Fibroblast of the conjunctiva (primary cell): ENCODE measurements around the gene PRPF40A.
A peak's percentile ranks its signal among the peaks of the same experiment; 100 is the strongest.
"Not testable (repeated sequence)": the region's sequence is repeated elsewhere in the genome, so short reads cannot be mapped to it uniquely, and the experiment has no call there.

ENCODE experiments used
- DNase-seq: peaks from one replicate; pipeline ENCODE4 v3.0.0-alpha.2; 2010; ENCODE audit warnings: low read depth

The PRPF40A gene

DNA sequence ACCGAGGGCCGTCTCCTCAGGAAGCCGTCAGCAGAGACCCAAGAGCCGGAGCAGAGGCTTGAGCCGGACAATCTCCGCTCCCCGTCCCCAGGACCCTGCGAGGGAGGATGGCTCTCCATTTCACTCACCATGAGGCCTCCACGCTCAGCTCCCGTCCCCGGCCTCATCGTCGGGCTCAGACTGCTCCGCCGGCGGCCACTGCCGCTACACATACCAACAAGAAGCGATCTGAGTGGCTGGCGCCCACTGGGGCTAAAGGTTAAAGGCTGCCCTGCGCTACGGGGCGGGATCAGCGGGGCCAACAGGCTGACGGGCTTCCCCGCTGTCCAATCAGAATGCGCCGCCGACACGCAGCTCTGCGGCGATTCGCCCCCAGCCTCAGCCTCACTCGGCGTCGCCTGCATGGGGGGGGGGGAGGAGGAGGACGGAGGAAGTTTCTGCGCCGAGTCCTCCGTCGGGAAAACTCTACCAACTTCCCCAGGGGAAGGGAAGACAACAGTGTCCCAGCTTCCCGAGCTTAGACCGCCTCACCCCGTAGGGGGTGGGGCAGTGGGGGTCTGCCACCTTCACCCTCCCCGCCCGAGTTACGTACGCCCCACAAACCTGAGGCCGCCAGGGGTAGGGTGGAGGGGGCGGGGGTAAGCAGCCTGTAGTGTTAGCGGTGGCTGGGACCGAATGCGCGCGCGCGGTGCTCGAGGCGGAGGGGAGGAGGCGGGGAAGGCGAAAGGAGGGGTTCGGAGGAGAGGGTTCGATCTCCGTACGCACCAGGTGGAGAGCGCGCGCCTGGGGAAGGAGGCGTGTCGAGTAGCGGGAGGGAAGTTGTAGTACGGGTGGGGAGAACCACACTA is at the start of gene PRPF40A:
Gene PRPF40A (minus strand): TSS at position 234 of the 848 bp plus-strand sequence. CDS start 22 bp downstream, at position 212.
- peak; percentile 97 for DNase-seq

DNA sequence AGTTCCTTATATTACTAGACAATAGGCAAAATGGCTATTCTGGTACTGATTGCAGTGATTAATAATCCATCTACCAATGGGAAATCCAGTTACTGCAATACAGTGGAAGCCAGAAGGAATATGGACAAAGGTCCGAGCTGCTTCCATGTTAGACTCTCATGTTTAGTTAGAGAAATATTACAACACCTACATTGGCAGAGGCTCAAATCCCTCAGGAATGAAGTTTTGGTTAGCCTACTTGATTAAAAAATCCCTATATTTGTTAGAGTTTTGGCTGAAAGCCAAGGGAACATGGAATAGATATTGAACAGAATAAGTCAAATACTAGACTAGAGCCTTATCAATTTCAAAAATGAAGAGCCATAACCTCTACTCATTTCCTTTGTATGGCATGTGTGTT is 49.7 kb upstream of the PRPF40A start:
- peak; percentile 13 for DNase-seq

DNA sequence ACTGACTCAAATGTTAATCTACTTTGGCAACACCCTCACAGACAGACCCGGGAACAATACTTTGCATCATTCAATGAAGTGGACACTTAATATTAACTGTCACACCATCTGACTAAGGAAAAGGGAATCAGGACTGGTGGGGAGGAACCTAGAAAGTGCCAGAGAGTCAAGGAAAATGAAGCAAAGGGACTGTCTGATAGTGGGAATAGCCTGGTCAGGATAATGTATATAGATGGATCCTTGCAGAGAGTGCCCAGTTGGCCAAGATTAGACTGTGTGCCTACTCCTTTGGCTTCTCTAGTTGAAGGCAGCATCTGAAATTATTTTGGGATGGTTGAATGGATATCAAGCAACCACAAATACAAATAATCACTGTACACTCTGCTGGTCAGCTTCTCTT is 46.4 kb upstream of the PRPF40A start:
- no peak for DNase-seq

DNA sequence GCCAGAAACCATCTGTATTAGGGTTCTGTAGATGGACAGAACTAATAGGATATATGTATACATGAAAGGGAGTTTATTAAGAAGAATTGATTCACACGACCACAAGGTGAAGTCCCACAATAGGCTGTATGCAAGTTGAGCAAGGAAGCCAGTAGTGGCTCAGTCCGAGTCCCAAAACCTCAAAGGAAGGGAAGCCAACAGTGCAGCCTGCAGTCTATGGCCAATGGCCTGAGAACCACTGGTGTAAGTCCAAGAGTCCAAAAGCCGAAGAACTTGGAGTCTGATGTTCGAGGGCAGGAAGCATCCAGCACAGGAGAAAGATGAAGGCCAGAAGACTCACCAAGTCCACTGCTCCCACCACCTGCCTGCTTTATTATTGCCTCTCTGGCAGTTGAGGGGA is 45.9 kb upstream of the PRPF40A start:
- DNase-seq: not testable (repeated sequence)

DNA sequence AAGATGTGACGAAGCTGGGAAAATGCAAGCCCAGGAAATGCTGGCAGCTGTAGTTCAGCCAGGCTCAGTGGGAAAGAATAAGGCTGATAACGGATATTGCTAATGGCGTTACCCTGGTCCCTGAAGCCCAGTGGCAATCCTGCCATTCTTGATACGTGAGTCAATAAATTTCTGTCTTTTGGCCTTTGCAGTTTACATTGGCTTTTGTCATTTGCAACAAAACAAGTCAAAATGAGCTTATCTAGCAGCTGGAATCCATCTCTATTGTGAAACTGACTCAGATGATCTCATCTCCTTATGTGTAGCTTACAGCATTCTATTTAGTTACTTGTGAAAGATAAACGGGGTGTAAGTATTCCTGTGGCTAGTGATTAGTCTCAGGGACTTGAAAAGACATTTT is 44.9 kb upstream of the PRPF40A start:
- peak; percentile 44 for DNase-seq

DNA sequence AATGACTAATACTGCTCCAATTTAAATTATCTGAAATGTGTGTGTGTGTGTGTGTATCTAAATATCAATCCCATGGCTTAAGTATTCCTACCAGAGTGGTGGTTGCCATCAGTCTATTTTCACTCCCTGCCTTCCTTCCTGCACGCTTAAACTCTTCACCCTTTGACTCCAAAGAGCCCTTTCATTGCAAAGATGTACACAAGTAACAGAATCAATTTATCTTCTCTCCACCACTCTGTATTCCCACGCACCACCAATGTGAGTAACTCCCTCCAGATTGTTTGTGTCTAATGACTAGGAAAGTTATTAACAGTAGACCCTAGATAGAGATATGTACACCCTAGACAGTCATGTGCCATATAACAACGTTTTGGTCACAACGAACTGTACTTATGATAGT is 44.0 kb upstream of the PRPF40A start:
- no peak for DNase-seq

DNA sequence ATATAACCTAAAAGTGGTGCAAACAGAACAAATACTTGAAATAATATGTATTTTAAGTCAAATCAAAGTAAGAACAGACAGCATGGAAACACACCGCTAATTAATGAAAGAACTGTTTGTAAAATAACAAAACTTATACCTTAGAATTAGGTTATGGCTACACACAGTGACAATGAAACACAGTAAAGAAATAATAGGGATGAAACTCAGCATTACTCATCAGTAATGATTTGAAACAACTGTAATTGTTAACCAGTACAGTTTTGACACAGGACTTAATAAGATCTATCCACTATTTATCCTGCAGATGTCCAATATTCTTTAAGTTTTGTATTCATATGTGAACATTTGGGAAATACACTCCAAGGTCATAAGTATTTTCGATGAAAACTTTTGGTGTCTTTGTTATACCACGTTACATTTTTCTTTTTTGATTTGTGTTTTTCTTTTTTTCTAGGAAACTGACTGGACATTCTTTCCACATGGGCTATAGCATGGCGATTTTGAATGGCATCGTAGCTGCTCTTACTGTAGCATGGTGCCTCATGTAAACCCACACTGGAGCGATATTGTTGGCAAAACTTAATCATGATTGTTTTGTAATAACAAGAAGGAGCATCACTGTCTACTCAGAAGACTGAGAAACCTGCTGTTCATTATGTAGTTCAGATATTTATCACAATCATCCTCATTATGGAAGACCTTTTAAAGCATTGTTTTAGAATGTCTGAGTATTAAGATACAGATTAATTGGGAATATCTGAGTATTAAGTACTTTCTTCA is 42.2 kb upstream of the PRPF40A start:
- no peak for DNase-seq

DNA sequence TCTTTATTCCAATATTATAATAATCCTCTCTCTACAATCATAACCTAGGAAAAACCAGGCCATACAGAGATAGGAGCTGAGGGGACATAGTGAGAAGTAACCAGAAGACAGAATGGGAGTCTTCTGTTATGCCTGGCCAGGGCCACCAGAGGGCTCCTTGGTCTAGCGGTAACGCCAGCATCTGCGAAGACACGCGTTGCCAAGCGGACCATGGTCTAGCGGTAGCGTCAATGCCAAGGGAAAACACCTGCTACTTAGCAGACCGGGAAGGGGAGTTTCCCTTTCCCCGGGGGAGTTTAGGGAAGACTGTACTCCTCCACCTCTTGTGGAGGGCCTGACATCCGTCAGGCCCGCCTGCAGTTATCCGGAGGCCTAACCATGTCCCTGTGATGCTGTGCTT is 37.8 kb upstream of the PRPF40A start:
- DNase-seq: no peak

DNA sequence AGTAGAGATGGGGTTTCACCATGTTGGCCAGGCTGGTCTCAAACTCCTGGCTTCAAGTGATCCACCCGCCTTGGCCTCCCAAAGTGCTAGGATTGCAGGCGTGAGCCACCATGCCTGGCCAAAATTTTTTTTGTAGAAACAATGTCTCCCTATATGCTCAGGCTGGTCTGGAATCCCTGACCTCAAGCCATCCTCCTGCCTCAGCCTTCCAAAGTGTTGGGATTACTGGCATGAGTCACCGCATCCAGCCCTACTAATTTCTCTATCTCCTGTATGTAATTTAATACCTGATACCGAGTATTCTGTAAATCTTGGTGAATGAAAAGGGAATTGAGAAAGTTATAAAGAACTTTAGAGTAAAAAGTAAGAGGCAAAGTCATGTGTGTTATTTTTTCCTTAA is 30.5 kb upstream of the PRPF40A start:
- DNase-seq: not testable (repeated sequence)

DNA sequence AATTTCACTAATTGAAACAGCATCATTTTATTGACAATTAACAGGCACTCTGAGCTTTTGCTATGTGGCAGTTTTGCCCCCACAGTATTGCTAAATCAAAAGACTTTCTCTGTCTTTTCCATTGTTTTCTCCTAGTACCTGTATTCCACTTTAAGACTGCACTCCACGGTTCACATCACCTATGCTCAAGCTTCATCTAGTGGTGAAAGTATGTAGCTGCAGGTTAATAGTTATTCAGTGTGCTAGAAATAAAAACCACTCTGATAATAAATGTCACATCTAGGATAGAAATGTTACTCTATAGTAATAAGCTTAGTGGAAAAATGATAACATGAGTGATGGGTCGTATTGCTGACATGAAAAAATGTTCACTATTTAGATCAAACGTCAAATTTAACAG is 25.7 kb upstream of the PRPF40A start:
- DNase-seq: no peak

DNA sequence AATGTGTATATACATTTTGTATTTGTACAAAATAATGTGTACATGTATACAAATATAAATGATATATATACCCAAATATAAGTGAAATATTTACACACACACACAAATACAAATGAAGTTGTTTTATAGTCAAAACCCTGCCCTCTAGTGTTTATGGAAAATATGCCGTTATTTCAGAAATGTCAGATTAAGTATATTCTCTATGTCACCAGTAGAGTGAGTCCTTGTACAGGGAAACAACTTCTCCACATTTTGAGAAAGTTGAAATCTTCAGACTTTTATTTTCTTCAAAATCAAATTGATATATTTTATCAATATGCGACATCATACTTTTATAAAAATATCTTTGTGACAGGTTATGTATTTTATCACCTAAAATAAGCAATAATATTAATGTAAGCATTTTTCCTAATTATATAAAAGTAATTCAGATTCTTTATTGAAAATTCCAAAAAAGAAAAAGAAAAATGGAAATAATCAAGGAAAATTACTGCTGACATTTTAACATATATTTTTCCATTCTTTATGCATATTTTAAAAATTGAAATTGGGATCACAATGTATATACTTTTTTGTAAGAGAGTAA is 23.6 kb upstream of the PRPF40A start:
- DNase-seq: peak; percentile 56

DNA sequence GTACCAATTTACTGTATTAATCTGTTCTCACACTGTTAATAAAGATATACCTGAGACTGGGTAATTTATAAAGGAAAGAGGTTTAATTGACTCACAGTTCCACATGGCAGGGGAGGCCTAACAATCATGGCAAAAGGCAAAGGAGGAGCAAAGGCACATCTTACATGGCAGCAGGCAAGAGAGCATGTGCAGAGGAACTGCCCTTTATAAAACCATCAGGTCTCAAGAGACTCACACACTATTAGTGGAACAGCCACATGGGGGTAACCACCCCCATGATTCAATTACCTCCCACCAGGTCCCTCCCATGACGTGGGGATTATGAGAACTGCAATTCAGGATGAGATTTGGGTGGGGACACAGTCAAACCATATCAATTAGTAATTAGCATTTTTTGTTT is 22.4 kb upstream of the PRPF40A start:
- DNase-seq: not testable (repeated sequence)

DNA sequence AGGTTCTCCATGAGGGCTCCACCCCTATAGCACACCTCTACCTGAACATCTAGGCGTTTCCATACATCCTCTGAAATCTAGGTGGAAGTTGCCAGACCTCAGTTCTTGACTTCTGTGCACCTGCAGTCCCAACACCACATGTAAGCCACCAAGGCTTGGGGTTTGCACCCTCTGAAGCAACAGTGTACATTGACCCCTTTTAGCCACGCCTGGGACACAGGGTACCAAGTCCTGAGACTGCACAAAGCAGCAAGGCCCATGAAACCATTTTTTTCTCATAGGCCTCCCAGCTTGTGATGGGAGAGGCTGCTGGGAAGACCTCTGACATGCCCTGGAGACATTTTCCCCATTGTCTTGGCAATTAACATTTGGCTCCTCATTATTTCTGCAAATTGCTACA is 21.2 kb upstream of the PRPF40A start:
- DNase-seq: no peak

DNA sequence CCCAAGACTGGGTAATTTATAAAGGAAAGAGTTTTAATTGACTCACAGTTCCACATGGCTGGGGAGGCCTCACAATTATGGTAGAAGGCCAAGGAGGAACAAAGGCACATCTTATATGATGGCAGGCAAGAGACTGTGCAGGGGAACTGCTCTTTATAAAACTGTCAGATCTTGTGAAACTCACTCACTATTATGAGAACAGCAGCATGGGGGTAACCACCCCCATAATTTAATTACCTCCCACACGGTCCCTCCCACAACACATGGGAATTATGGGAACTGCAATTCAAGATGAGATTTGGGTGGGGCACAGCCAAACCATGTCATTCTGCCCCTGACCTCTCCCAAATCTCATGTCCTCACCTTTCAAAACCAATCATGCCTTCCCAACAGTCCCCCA is 20.2 kb upstream of the PRPF40A start:
- not testable (repeated sequence) for DNase-seq

DNA sequence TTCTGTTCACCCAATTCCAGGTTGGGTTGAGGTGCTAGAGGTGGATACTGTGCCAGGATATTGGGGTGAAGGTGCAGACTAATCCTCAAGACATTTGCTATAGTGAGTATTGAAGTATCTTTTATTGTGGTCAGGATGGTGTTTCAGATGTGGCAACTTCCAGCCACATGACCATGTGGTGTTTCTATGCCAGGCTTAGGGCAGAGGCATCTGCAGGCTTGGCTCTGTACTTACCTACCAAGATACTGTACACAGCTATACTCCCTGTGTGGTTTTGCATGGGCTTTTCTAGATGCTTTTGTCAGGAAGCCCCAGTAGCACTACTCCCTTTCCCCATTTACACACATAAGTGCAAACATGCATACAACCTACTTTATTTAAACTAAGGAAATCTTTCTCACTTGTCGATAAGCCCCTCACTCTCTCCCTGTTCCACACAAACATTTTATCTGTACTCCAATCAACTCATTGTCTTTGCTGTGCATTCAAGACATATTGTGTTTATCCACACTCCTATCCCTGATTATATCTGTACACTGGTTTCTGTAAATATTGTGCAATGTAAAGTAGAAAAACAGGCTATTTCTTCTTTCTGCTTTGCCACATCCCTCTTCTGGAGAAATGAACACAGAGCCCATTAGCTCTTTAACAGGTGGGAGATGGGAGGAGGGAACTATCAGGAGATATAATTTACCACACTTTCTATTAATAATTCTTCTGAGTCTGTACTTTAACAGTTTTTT is 13.5 kb upstream of the PRPF40A start:
- no peak for DNase-seq

DNA sequence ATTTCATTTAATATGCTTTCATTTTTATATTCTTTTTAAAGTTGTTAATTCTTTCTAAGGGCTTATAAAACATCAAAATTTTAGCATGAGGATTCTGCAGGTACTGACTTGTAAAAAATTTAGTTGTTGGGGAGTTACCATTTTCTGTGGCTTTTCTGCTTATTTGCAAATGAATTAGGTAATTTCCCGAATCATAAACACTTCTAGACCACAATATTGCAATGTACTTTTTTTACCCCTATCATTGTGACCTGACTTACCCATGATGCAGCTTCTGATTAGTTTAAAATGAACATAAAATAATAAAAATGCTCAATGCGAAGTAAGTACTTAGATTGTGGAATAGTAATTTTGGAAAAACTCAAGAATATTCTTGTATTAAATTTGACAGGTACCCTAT is 12.6 kb upstream of the PRPF40A start:
- no peak for DNase-seq

DNA sequence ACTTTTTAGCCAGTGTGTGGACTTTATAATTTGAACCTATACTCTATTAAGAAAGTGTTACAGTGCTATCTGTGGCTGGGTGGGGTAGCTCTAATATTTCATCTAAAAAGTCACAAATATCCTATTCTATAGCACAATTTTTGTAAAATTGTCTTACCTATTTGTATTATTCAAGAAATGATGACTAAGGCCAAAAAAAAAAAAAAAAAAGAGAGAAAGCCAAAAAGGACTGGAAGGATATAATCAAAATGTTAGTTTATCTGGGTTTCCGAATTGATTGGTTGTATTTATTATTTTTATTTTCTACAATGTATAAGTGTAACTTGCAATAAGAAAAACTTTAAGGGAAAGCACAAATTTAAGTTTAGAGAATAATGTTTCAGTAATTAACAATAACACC is 6.7 kb upstream of the PRPF40A start:
- DNase-seq: no peak

DNA sequence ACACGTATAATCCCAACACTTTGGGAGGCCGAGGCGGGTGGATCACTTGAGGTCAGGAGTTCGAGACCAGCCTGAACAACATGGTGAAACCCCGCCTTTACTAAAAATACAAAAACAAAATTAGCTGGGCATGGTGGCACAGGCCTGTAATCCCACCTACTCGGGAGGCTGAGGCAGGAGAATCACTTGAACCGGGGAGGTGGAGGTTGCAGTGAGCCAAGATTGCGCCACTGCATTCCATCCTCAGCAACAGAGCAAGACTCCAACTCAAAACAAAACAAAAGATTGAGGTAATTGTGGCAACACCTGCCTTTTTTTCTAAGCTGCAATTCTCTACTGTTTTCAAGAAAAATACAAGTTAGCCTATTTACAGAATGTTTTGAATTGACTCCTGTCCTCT is 5.4 kb upstream of the PRPF40A start:
- DNase-seq: not testable (repeated sequence)

DNA sequence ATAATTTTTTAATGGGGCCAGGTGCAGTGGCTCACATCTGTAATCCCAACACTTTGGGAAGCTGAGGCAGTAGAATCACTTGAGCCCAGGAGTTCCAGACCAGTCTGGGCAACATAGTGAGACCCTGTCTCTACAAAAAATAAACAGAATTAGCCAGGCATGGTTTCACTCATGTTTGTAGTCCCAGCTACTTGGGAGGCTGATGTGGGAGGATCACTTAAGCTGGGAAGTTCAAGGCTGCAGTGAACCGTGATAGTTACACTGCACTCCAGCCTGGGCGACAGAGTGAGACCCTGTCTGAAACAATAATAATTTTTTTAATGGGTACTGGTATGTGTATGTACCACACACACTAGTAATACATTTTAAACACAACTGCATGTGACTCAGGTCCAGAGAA is 3.5 kb upstream of the PRPF40A start:
- no peak for DNase-seq

DNA sequence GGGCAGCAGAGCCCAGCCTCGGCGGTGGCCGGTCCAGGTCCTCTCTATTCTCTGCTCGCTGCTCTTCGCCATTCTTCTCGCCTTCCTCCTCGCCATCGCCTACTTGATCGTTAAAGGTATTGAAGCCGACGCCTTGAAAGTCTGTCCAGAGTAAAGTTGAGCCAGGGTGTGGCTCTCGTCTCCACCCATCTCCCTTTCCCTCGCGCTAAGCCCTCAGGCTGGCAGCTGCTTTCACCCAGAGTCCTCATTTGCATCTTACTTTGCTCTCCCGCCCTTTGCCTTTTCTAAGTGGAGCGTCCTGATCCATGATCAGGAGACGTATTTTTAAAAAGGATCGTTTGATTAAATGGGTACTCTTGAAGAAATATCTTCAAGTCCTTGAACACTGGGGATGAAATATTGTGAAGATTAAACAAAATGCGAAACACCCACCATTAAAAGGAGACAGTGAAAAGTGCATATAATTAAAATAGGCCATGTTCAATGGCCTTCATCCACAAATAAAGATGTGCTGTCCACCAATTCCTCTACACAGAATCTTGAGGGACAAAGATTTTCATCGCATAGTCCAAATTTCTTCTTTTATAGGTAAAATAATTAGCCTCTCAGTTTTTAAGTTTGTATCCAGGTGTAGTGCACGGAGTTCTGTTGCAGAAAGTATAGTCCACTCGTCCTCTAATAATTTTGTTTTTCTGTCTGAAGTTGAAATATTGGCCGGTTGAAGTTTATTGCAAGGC is 1.8 kb upstream of the PRPF40A start:
- DNase-seq: peak; percentile 43

DNA sequence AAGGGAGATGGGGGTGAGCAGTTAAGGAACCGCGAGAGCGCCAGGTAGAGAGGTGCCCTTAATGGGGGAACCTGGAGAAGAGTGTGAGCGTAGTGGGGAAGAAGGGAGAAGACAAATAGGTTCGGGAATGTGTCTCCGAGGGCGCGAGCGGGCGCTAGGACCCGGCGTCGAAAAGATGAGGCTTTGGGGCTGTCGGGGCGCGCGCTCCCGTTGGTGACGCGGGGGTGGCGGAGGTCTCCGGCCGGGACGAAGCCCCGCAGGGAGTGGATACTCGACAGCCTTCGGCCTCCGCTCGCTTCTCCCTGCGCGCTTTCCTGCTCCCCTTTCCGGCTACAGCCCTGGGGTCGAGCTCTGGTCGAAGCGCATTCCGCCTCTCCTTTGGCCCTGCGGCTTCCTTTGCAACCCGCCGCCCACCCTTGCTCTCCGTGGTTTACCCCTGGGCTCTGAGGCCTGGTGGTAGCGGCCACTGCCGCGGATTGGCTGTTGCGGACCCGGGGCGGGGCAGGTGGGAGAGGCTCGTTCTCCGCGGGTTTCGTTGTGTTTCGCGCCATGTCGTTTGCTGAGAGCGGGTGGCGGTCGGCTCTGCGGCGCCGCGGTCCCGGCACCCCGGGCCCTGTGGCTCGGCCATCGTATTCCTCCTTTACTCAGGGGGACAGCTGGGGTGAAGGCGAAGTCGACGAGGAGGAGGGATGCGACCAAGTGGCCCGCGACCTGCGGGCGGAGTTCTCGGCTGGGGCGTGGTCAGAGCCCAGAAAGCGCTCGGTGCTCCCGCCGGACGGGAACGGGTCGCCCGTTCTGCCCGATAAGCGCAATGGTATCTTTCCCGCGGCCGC is 1.0 kb upstream of the PRPF40A start, which contains the start of gene ARL6IP6:
Gene ARL6IP6 (plus strand): TSS at position 545 of the 833 bp plus-strand sequence. CDS start 5 bp downstream, at position 550.
- DNase-seq: peak; percentile 60
